HG03196 (cell line): ENCODE measurements around the gene TDRD7.
"Not testable (repeated sequence)": the region's sequence is repeated elsewhere in the genome, so short reads cannot be mapped to it uniquely, and the experiment has no call there.

Source experiments
- ATAC-seq: cut with Tn5 transposase; IDR thresholded peaks from one replicate; pipeline ENCODE4 v1.9.1; 2021; ENCODE audit not compliant: unreplicated experiment

The TDRD7 gene

GRCh38 chr9:97419309-97419867 lies 7.5 kb downstream of the TDRD7 start:
- ATAC-seq, result no peak

DNA sequence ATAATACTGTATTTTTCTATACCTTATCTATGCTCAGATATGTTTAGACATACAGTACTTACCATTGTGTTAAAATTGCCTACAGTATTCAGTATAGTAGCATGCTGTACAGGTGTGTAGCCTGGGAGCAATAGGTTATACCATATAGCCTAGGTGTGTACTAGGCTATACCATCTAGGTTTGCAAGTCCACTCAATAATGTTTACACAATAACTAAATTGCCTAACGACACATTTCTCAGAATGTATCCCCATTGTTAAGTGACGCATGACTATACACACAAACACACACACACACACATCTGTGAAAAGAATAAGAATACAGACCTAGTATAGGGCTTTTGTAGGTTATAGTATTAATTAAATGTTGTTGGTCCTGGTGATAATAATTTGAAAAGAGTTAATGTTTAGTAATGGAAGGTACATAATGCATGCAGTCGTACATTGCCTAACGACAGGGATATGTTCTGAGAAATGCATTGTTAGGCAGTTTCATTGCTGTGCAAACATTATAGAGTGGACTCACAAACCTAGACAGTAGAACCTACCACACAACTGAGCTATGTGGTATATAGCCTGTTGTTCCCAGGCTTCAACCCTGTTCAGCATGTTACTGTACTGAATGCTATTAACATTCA lies 13.6 kb downstream of the TDRD7 start:
- no peak for ATAC-seq

DNA sequence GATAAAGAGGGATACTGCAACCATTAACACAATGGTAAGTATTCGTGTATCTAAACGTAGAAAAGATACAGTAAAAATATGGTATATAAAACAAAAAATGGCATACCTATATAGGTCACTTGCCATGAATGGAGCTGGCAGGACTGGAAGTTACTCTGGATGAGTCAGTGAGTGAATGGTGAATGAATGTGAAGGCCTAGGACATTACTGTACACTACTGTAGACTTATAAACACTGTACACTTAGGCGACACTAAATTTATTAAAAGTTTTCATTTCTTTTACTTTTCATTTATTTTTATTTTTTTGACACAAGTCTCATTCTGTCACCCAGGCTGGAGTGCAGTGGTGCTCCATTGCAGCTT lies 14.1 kb downstream of the TDRD7 start:
- no peak for ATAC-seq

DNA sequence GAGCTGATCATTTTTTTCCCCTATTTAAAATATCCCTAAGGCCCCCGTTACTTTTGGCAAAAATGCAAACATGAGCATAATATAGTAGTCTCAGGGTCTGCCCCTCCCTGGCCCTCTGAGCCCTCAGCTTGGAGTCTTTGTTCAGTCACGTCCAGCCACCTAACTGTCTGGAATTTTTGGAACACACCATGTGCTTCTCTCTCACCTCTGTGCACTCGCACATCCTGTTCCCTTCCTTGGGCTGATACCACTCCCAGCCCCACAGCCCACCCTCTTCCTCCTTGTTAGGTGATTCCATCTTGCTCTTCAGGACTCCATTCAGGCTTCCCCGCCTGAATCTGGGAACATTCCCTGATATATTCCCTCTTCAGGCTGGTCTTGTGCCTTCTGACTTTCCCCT lies 16.0 kb downstream of the TDRD7 start:
- ATAC-seq, result no peak

- ATAC-seq, result no peak
Observed at GRCh38 chr9:97430316-97431043, 18.6 kb downstream of the TDRD7 start.

DNA sequence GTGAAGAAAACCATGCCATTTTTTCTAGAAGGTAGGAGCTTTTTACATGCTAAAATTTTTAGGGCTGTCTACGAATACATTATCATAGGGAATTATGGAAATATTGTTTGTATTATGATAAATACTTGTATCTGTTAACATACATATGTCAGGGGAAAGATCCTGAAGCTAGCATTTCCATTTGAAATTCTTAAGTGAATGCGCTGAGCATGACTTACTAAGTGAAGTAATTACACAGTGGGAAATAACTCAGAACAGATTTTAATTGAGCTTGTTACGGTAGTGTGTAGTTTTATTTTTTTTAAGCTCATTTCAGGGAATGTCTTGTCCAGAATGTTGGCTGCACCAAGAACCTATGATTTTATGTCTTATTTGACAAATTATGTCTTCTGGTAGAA lies 19.1 kb downstream of the TDRD7 start:
- no peak for ATAC-seq

DNA sequence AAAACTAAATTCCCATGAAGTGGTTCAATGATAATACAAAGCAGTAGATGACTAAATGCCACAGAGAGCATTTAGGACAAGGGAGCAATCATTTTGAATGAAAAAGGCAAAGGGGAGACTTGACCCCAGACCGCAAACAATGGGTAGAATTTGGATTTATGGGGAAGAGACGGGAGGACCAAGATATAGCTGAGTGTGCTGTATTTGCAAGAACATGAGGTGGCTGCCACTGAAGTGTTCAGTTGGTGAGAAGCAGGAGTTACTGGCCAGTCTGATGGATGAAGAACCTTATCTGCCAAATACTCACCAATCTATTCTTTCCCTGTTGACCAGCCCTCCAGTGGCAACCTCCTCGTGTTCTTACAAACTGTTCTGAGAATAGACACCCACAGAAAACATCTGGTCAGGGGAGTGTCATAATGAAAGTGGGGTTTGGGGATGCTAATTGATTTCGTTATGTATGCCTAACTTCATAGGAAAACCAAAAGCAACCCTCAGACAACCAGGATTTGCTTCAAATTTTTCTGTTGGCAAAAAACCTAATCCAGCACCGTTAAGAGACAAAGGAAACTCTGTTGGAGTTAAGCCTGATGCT lies 19.8 kb downstream of the TDRD7 start:
- no peak for ATAC-seq

- ATAC-seq, result no peak
Observed at GRCh38 chr9:97437051-97437600, 25.2 kb downstream of the TDRD7 start.

GRCh38 chr9:97438257-97438656 lies 26.4 kb downstream of the TDRD7 start:
- ATAC-seq, result no peak

- no peak for ATAC-seq
Observed at GRCh38 chr9:97438666-97439065, 26.8 kb downstream of the TDRD7 start.

DNA sequence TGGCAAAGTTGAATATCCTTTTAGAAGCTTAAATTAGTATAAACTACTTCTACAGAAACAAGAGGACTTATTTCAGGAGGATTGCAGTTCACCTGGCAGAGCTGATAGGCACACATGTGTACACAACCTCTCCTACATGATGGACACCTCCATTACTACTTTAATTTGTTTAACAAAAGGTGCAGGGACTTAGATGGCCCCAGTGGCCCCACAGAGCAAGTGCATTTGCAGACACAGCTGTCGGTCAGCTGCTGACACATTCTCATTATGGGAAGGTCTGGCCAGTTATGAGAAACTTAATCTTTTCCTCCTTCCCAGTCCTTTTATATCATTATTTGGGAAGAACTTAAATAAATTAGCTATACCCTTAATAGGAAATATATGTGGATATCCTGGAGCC lies 28.3 kb downstream of the TDRD7 start:
- ATAC-seq, result no peak

DNA sequence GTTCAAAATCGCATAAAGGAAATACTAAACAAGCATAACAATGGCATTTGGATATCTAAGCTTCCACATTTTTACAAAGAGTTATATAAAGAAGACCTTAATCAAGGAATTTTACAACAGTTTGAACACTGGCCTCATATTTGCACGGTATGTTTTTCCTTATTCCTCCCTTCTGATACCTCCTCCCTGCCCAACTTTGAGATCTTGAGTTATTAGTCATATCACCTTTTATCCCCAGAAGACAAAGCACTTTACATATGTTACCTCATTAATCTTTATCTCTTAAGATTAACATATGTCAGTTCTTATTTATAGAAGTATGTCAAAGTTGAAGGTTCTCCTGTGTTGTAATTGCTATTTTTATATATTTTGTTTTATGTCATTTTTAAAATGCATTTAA lies 29.8 kb downstream of the TDRD7 start:
- ATAC-seq, result no peak

- no peak for ATAC-seq
Observed at GRCh38 chr9:97445119-97445701, 33.3 kb downstream of the TDRD7 start.

DNA sequence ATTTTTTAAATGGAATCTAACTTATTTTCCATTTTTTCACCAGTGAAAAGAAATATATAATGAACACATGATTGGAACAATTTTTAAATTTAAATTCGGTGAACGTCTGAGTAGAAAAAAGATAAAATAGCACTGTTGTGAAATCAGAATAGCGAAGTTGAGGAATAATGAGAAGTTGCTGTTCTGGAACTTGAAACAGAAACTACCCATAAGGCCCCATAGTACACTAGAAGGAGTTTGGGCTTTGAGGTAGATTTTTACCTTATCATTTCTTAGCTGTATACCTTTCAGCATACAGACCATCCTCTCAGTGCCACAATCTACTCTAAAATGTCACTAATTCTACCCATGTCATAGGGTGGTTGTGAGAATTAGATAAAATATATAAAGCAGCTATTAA lies 35.1 kb downstream of the TDRD7 start:
- ATAC-seq, result no peak

- ATAC-seq, result not testable (repeated sequence)
Observed at GRCh38 chr9:97453573-97453972, 41.7 kb downstream of the TDRD7 start.

GRCh38 chr9:97456841-97457240 lies 44.9 kb downstream of the TDRD7 start:
- not testable (repeated sequence) for ATAC-seq

- no peak for ATAC-seq
Observed at GRCh38 chr9:97459326-97459725, 47.4 kb downstream of the TDRD7 start.

DNA sequence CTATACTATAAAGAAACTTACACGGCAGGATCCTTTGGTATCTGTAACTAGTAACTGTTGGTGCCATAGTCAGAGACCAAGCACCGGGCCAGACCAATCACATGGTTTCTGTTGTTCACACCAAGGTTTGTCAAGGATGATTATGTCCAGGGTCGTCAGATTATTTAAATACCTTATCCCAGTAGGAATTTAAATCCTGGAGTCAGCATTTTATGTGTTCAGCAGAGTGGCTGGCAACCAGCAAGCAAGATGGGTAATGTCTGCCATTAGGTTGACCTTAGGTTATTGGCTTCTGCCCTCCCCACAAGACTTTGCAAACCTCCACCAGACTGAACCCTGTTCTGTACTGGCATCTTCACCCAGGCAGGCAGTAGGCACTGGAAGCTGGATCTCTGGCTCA lies 50.3 kb downstream of the TDRD7 start:
- ATAC-seq, result no peak

DNA sequence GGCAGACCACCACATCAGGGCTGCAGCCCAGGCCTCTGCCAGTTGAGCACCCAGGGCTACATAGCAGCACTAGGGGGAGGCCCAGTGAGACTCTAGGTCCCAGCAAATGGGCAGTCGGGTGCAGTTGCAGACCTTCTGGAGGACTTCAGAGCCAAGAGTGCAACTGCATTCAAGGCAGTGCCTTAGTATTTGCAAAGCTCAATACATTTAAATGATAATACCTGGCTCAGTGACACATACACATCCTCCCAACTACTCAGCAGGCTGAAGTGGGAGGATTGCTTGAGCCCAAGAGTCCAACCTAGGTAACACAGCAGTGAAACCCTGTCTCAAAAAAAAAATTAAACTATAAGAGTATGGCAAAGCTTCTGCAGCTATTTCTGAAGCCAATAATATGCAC lies 51.0 kb downstream of the TDRD7 start:
- ATAC-seq, result no peak

- ATAC-seq, result peak; percentile 66
Observed at GRCh38 chr9:97468658-97469448, 57.0 kb downstream of the TDRD7 start.

- no peak for ATAC-seq
Observed at GRCh38 chr9:97470076-97470475, 58.2 kb downstream of the TDRD7 start.
